Right lobe of liver (tissue), 4 donors: ENCODE results near the gene PCBP4.

Experiments used
- CTCF ChIP-seq, 4 donors: fragments of 200-600 bp in 3 of 4; fragments of 450-650 bp in 1 of 4; IDR thresholded peaks; one replicate each; pipeline versions ENCODE4 v1.5.1 to v1.8.0; 2016 to 2022; ENCODE audit warnings: antibody characterized with exemption in 4 of 4, mild to moderate bottlenecking in 2 of 4
- POLR2A ChIP-seq: fragments of 450-650 bp; IDR thresholded peaks from one replicate; pipeline ENCODE4 v1.6.1; 2017; ENCODE audit warnings: antibody characterized with exemption, mild to moderate bottlenecking
- donor health status: DM: no; HTN: no; CAD: no.
- donor health status: DM: no; HTN: no; CAD: no.
- donor health status: DM: no; HTN: yes; CAD: no.

- TF ChIP-seq CTCF (IDR thresholded peaks at IDR 0.05) (no peak), POLR2A (no peak)
Observed at GRCh38 chr3:51968883-51969678, 1.8 kb upstream of the PCBP4 start.
